Sciatic nerve (tissue), 2 donors: Measurements from ENCODE around the gene IFIT1. TPM values are rescaled to one million over a fixed set of nuclear protein-coding genes. Genes with fewer than 3 reads are reported as not detected.
"Not testable (repeated sequence)": the region's sequence is repeated elsewhere in the genome, so short reads cannot be mapped to it uniquely, and the experiment has no call there.

Experiments used
- ATAC-seq: fragments of 200-7000 bp; cut with Tn5 transposase; one replicate; pipeline ENCODE4 v1.9.1; 2020; ENCODE audit warnings: mild to moderate bottlenecking, moderate library complexity
- DNase-seq: peaks from one replicate; pipeline ENCODE4 v3.0.0-alpha.2; 2020; ENCODE audit warnings: low spot score
- intact Hi-C: fragments of 100-400 bp; cut with DNase I; formaldehyde crosslinking; loops from one replicate; pipeline ENCODE4 v1.14.2; 2022
- total RNA-seq: library from RNA; stranded (reverse); fragmentation: NEBNext Ultra II Directional; extraction: Animal tissue kit (Norgen Biotek cat#: 25700); gene quantifications from one replicate; pipeline ENCODE4 v1.2.1, GENCODE V29; 2021
- donor health status: DM: no; HTN: no; CAD: no.
- donor health status: DM: no; HTN: no; CAD: no.

IFIT1 gene
- total RNA-seq, 1 donor from 2014 or later: 21.0 TPM

GRCh38 chr10:89363729-89364442 lies 28.5 kb upstream of the IFIT1 start:
- no peak for ATAC-seq

GRCh38 chr10:89364531-89364930 lies 27.9 kb upstream of the IFIT1 start:
- intact Hi-C loops: no loop called here
- ATAC-seq: no peak
- DNase-seq: no peak

More at GRCh38 chr10:89363729-89364442, 28.5 kb upstream of the IFIT1 start:
- DNase-seq: no peak
- intact Hi-C loops: no loop called here

- intact Hi-C loops: no loop called here
- ATAC-seq: peak; percentile 66
- no peak for DNase-seq
These were observed 24.9 kb upstream of the IFIT1 start for GRCh38 chr10:89367529-89367928.

- ATAC-seq (peak; percentile 14), DNase-seq (no peak)
- intact Hi-C loops: no loop called here
These were observed 24.3 kb upstream of the IFIT1 start for GRCh38 chr10:89368129-89368528.

- ATAC-seq (peak; percentile 28), DNase-seq (no peak)
- intact Hi-C loops: no loop called here
These were observed 23.0 kb upstream of the IFIT1 start for GRCh38 chr10:89369156-89370105.

- DNase-seq (no peak), ATAC-seq (no peak)
- intact Hi-C loops: no loop called here
These were observed 21.3 kb upstream of the IFIT1 start for GRCh38 chr10:89371079-89371478.

- no peak for ATAC-seq
- intact Hi-C loops: no loop called here
- no peak for DNase-seq
These were observed 20.4 kb upstream of the IFIT1 start for GRCh38 chr10:89371987-89372386.

- peak; percentile 88 for DNase-seq
- ATAC-seq: peak; percentile 98
- intact Hi-C loops: no loop called here
These were observed 18.3 kb upstream of the IFIT1 start for GRCh38 chr10:89373916-89374711.

GRCh38 chr10:89374713-89375141 lies 17.7 kb upstream of the IFIT1 start:
- no peak for ATAC-seq
- intact Hi-C loops: no loop called here

GRCh38 chr10:89377705-89378637 lies 14.5 kb upstream of the IFIT1 start, which contains the start of gene IFIT1B:
TSS of gene IFIT1B (plus strand) at chr10:89378056. CDS start at chr10:89378136, 80 bp downstream.
- intact Hi-C loops: no loop called here
- ATAC-seq (no peak), DNase-seq (no peak)

More at GRCh38 chr10:89374713-89375141, 17.7 kb upstream of the IFIT1 start:
- no peak for DNase-seq

- DNase-seq (no peak), ATAC-seq (no peak)
- intact Hi-C loops: no loop called here
These were observed 13.3 kb upstream of the IFIT1 start for GRCh38 chr10:89379103-89379502.

- no peak for ATAC-seq
- DNase-seq: no peak
- intact Hi-C loops: no loop called here
These were observed 9.7 kb upstream of the IFIT1 start for GRCh38 chr10:89382757-89383156.

- intact Hi-C loops: no loop called here
- DNase-seq (no peak), ATAC-seq (peak; percentile 64)
These were observed 7.7 kb upstream of the IFIT1 start for GRCh38 chr10:89384474-89385340.

GRCh38 chr10:89388806-89389205 lies 3.6 kb upstream of the IFIT1 start:
- intact Hi-C loops: no loop called here
- DNase-seq (no peak), ATAC-seq (no peak)

- ATAC-seq (peak; percentile 41), DNase-seq (no peak)
- intact Hi-C loops: no loop called here
These were observed 3.2 kb upstream of the IFIT1 start for GRCh38 chr10:89389254-89389653.

GRCh38 chr10:89390476-89391225 lies 1.8 kb upstream of the IFIT1 start:
- intact Hi-C loops: no loop called here
- DNase-seq (no peak), ATAC-seq (no peak)

- intact Hi-C loops, ATAC-seq, DNase-seq: not testable (repeated sequence)
These were observed 1.2 kb upstream of the IFIT1 start for GRCh38 chr10:89391226-89391576.
